ENCODE measurements around the gene CD8B.
A peak's percentile ranks its signal among the peaks of the same experiment; 100 is the strongest.

The CD8B gene

DNA sequence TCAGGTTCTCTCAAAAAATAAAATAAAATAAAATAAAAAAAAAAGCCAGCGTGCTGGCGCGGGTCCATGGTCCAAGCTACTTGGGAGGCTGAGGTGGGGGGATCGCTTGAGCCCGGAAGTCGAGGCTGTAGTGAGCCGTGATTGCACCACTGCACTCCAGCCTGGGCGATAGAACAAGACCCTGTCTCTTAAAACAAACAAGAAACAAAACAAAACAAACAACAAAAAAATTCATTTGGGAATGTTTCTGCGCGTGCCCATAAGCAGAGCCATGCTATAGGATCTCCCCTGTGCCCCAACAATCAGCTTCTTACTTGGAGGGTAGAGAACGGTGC is 54.6 kb downstream of the CD8B start:
- Histone ChIP-seq H4K20me1 (peaks cover 0 to 9% (median 0%) of the 10 kb centered on the region in 11 experiments; a peak in 2 of 22 replicates), H3K4me3 (peak overlapping the region; percentile 51 to 73 (median 60)), H3K27ac (no peak overlapping the region), H3K36me3 (no peaks in the 10 kb centered on the region), H3K9me3 (replicated peaks in 1 of 11) (no peaks in the 10 kb centered on the region), H3K4me1 (peaks cover 5 to 22% (median 16%) of the 10 kb centered on the region in 10 experiments; a peak in 17 of 20 replicates), H3K27me3 (peaks cover 32 to 48% (median 42%) of the 10 kb centered on the region in 11 experiments), H3K4me2 (peak overlapping the region; percentile 88 to 100 (median 97)), H3K9ac (peak overlapping the region in 9 of 11 experiments; percentile 6 to 60 (median 41); a peak in 12 of 22 replicates)
- TF ChIP-seq Cebpa-rat (IDR thresholded peaks at IDR 0.05) = no peak

- Histone ChIP-seq H3K4me3 (no peak overlapping the region), H3K36me3 (no peaks in the 10 kb centered on the region), H4K20me1 (peaks cover 0 to 9% (median 0%) of the 10 kb centered on the region in 11 experiments; a peak in 2 of 22 replicates), H3K4me2 (peak overlapping the region in 3 of 11 experiments; percentile 89 to 100 (median 96); a peak in 5 of 22 replicates), H3K9ac (no peak overlapping the region), H3K9me3 (replicated peaks in 1 of 11) (no peaks in the 10 kb centered on the region), H3K4me1 (peaks cover 5 to 22% (median 16%) of the 10 kb centered on the region in 10 experiments; a peak in 17 of 20 replicates), H3K27ac (no peak overlapping the region), H3K27me3 (peaks cover 32 to 48% (median 42%) of the 10 kb centered on the region in 11 experiments)
- TF ChIP-seq Cebpa-rat (IDR thresholded peaks at IDR 0.05) = no peak
Observed at GRCh38 chr2:86806059-86806857, 55.4 kb downstream of the CD8B start.

GRCh38 chr2:86800856-86801567 is 60.7 kb downstream of the CD8B start:
- Histone ChIP-seq H4K20me1 (no peaks in the 10 kb centered on the region), H3K4me1 (no peaks in the 10 kb centered on the region), H3K27ac (no peak overlapping the region), H3K36me3 (peaks cover 0 to 9% (median 0%) of the 10 kb centered on the region in 11 experiments; a peak in 3 of 22 replicates), H3K4me3 (no peak overlapping the region), H3K9ac (no peak overlapping the region), H3K9me3 (replicated peaks in 1 of 11) (peaks cover 15 to 26% (median 23%) of the 10 kb centered on the region in 11 experiments), H3K27me3 (peaks cover 0 to 3% (median 0%) of the 10 kb centered on the region in 11 experiments; a peak in 2 of 22 replicates), H3K4me2 (no peak overlapping the region)
- no peak for TF ChIP-seq Cebpa-rat (IDR thresholded peaks at IDR 0.05)

DNA sequence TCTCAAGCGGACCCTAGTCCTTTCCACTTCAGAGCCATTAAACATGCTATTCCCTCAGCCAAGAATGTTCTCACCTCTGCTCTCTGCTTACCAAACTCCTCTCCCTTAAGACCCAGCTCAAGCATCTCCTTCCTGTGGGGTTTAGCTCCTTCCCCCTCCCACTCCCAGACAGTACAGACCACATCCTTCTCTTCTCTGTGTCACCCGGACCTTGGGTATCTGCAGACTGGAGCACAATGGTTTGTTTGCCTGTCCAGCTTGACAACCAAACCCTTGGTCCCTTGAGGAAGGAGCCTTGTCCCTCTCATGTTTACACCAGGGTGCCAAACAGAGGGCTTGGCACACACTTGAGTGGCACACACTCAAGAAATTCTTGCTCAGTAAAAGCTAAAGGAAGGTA is 66.8 kb downstream of the CD8B start:
- Histone ChIP-seq H3K4me2 (peak overlapping the region in 10 of 11 experiments; percentile 14 to 60 (median 33); a peak in 19 of 22 replicates), H3K4me3 (no peak overlapping the region), H4K20me1 (peaks cover 0 to 9% (median 0%) of the 10 kb centered on the region in 11 experiments; a peak in 2 of 22 replicates), H3K36me3 (peaks cover 0 to 9% (median 0%) of the 10 kb centered on the region in 11 experiments; a peak in 3 of 22 replicates), H3K9me3 (replicated peaks in 1 of 11) (peaks cover 34 to 48% (median 42%) of the 10 kb centered on the region in 11 experiments), H3K27ac (no peak overlapping the region), H3K4me1 (peaks cover 12 to 28% (median 24%) of the 10 kb centered on the region in 10 experiments), H3K27me3 (peaks cover 34 to 45% (median 38%) of the 10 kb centered on the region in 11 experiments), H3K9ac (no peak overlapping the region)
- TF ChIP-seq Cebpa-rat (IDR thresholded peaks at IDR 0.05) = no peak

GRCh38 chr2:86793752-86794151 is 67.9 kb downstream of the CD8B start:
- H4K20me1 ChIP-seq = peaks cover 0 to 9% (median 0%) of the 10 kb centered on the region in 11 experiments; a peak in 2 of 22 replicates
- H3K27ac ChIP-seq = no peak overlapping the region
- H3K9ac ChIP-seq = no peak overlapping the region
- peaks cover 0 to 9% (median 0%) of the 10 kb centered on the region in 11 experiments; a peak in 3 of 22 replicates for H3K36me3 ChIP-seq
- H3K9me3 ChIP-seq (replicated peaks in 1 of 11) = peaks cover 38 to 59% (median 52%) of the 10 kb centered on the region in 11 experiments
- peaks cover 45 to 56% (median 50%) of the 10 kb centered on the region in 11 experiments for H3K27me3 ChIP-seq
- H3K4me3 ChIP-seq = no peak overlapping the region
- no peak for TF ChIP-seq Cebpa-rat (IDR thresholded peaks at IDR 0.05)
- H3K4me1 ChIP-seq = peaks cover 12 to 28% (median 24%) of the 10 kb centered on the region in 10 experiments
- peak overlapping the region in 2 of 11 experiments; percentile 9 to 15; a peak in 4 of 22 replicates for H3K4me2 ChIP-seq

DNA sequence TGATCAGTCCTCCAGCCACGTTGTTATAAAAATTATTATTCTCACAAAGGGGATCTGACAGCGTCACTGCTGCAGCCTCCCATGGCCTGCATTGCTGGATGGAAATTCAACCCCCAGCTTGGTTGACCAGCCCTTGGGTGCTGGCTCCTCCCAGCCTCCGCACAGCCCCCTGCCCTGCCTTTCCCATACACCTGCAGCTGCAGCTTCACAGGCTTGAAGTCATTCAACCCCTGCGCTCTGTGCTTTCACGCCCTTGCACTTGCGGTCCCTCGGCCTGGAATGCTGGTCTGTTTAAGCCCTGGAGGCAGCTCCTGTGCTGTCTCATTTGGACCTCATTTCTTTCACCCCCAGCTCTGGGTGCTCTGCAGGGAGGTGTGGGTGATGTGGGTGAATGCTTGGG is 70.1 kb downstream of the CD8B start:
- Histone ChIP-seq H4K20me1 (peaks cover 0 to 9% (median 0%) of the 10 kb centered on the region in 11 experiments; a peak in 2 of 22 replicates), H3K36me3 (peaks cover 0 to 5% (median 0%) of the 10 kb centered on the region in 11 experiments; a peak in 2 of 22 replicates), H3K4me3 (peak overlapping the region in 9 of 10 experiments; percentile 7 to 62 (median 53); a peak in 15 of 20 replicates), H3K4me2 (peak overlapping the region; percentile 55 to 87 (median 73)), H3K9me3 (replicated peaks in 1 of 11) (peaks cover 23 to 47% (median 32%) of the 10 kb centered on the region in 11 experiments), H3K27me3 (peaks cover 47 to 70% (median 62%) of the 10 kb centered on the region in 11 experiments), H3K9ac (no peak overlapping the region; a peak in 1 of 22 replicates), H3K27ac (no peak overlapping the region), H3K4me1 (peaks cover 22 to 34% (median 24%) of the 10 kb centered on the region in 10 experiments)
- TF ChIP-seq Cebpa-rat (IDR thresholded peaks at IDR 0.05) = no peak

DNA sequence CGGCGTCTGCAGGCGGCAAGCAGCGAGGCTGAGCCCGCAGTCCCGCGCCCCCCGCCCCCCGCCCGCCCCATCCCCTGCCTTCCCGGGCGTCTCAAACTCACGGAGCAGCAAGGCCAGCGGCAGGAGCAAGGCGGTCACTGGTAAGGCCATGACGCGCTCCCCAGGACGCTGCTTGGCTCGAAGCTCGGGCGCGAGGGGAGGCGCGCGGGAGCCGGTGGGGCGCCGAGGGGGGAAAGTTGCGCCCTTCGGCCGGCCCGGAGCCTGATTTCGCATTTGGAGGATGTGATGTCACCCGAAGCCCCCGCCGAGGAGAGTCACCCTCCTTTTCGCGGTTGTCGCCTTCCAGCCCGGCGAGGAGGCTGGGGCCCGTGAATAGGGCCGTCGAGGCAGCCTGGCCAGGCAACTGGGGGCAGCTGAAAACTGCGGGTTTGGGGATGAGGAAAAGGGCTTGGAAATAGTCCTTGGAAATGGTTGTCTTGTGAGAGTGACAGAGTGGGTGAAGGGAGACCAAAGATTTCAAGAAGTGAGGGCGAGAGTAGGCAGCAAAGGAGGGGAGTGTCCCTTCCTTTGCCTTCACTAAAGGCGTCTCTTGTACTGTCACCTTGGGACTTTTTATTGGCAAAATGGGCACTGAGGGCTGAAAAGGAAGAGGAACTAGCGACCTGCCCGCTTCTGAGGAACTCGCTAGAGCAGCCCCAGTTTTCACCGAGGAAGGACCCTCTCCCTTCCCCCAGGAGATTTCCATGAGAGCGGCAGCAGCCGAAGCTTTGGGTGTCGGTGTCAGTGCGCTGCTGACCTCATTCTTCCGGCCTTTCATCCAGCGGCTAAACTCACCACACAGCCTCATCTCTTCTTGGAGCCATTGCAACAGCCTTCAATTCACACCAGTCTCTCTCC is 70.8 kb downstream of the CD8B start, which contains the start of gene CD8A:
Gene CD8A, minus strand, starts transcription at position 238 of the 897 bp plus-strand sequence. Its CDS starts 88 bp downstream, at position 150.
- peak within 1 kb of the TSS in 3 of 11 experiments; percentile 16 to 28 (median 20); a peak in 2 of 22 replicates for H3K9ac ChIP-seq
- no peak within 1 kb of the TSS for H3K27ac ChIP-seq
- H3K4me1 ChIP-seq = peaks cover 22 to 34% (median 24%) of the 10 kb centered on the region in 10 experiments
- H3K36me3 ChIP-seq = no peaks in the 10 kb centered on the region; a peak in 1 of 22 replicates
- H3K9me3 ChIP-seq (replicated peaks in 1 of 11) = peaks cover 17 to 41% (median 26%) of the 10 kb centered on the region in 11 experiments
- H4K20me1 ChIP-seq = peaks cover 0 to 9% (median 0%) of the 10 kb centered on the region in 11 experiments; a peak in 2 of 22 replicates
- H3K4me3 ChIP-seq = peak within 1 kb of the TSS; percentile 7 to 62 (median 53); a peak in 18 of 20 replicates
- TF ChIP-seq Cebpa-rat (IDR thresholded peaks at IDR 0.05) = no peak
- H3K27me3 ChIP-seq = peaks cover 47 to 70% (median 62%) of the 10 kb centered on the region in 11 experiments
- H3K4me2 ChIP-seq = peak within 1 kb of the TSS; percentile 55 to 87 (median 73)
